Right renal pelvis (tissue), 4 donors: ENCODE data around the gene FRMD5. TPM values are rescaled to one million over a fixed set of nuclear protein-coding genes. Genes with fewer than 3 reads are reported as not detected.

Source experiments
- DNase-seq, 4 donors: peaks; one replicate each; pipeline ENCODE4 v3.0.0-alpha.2; 2013; ENCODE audit warnings: low read depth in 4 of 4, low spot score in 3 of 4, missing footprints in 1 of 4
- polyA plus RNA-seq, 4 donors: library from polyadenylated mRNA; unstranded; fragments of 120-200 nt; gene quantifications; one replicate each; pipeline ENCODE4 v1.2.1, GENCODE V29; 2013; ENCODE audit not compliant: insufficient read length in 4 of 4

Gene FRMD5
- polyA plus RNA-seq, 4 donors: 0.91 to 1.1 (median 0.99) TPM

DNA sequence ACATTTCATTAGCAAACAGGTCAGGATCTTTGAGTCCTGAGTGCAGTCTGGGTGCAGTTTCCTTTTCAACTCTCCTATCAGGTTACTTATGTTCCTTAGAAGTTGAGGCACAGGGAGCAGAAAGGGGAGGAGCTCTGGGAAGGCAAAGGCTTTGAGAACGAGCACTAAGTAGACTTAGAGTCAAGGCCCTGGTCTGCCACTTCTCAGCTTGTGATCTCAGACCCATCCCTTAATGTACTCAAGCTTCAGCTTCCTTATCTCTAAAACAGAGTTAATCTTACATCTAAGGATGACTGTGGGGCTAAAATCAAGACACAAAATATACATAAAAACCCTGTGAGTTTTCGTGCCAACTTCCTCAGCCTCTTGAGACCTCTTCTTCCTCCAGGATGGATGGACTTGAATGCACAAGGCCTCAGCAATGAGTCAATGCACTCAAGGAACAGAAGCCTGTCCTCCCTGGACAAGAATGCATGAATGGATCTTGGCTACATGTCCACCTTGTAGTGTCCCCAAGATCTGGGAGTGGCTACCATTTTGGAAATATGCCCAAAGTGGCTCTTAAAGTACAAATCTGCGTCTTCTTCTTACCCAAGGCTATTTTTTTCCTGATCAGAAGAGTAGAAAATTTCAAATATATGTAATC, 263.2 kb downstream of the FRMD5 start:
- no peak for DNase-seq

DNA sequence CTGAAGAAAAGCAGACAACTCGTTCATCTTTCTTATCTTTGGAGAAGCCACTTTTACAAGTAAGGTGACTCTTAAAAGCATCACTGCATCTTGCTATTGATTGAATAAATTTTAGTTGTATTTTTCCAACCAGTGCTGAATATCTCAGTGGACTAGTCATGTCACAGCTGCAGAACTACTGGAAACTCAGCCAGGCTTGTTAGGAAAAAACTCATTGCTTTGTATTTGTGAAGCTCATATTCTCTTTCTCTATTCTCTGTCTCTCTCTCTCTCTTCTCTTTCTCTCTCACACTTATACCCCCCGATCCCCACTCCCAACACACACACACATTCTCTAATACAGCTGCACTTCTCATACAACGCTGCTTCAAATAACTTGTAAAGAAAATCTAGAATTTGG, 264.0 kb downstream of the FRMD5 start:
- DNase-seq: no peak

GRCh38 chr15:43930556-43930955, 264.5 kb downstream of the FRMD5 start:
- DNase-seq: no peak

DNA sequence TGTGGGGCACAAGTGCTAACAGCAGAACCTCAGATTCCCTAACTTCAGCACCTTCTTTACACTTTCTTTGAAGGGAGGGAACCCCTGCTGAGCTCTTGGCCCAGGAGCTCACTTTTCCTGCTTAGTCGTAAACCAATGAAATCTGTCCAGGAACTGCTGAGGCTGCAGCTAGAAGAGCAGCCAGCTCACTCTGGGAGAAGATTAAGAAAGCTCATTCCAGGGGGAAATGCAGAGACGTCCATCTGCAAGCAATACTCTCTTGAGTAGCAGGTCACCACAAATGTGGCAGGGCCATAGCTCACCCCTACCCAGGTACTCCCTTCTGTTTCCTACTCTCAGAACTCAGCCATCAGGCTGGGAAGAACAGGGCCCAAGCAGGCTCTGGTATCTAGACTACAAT, 265.0 kb downstream of the FRMD5 start:
- no peak for DNase-seq

GRCh38 chr15:43928152-43928551, 266.9 kb downstream of the FRMD5 start:
- DNase-seq: no peak

GRCh38 chr15:43927203-43927602, 267.9 kb downstream of the FRMD5 start:
- DNase-seq: no peak

- no peak for DNase-seq
Measured at GRCh38 chr15:43923553-43923952, 271.5 kb downstream of the FRMD5 start.

DNA sequence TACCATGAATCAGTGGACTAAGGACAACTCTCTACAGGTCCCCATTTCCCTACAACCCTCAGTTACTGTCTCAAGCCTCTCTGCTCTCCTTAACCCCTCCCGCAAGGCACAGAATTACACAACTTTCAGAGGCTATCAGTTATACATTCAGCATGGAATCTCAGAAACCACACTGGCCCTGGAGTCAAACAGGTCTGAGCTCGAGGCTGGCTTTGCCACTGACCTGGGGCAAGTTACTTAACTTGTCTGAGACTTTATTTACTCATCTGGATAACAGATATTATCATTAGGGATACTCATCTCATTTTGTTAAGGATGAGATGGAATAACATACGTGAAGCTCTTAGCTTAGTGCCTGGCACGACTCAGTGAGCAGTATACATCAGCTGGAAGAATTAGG, 273.1 kb downstream of the FRMD5 start:
- DNase-seq: no peak

DNA sequence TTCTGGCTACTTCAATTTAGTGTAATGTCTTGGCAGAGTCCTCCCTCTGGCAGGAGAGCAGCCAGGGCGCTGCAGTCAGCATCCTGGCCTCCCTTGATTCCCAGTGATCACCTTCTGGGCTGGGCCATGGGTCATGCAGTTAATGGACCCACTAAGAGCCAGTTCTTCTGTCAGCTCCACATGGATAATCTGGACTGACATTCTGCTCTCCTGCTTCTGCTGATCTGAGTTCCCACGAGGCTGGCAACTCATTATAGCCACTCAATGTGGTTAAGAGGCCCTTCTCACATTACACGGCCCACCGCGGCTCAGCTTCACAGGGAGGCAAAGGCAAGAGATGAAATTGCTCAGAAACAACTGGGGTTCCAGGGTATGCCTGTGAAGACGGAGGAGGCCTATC, 274.3 kb downstream of the FRMD5 start:
- no peak for DNase-seq

DNA sequence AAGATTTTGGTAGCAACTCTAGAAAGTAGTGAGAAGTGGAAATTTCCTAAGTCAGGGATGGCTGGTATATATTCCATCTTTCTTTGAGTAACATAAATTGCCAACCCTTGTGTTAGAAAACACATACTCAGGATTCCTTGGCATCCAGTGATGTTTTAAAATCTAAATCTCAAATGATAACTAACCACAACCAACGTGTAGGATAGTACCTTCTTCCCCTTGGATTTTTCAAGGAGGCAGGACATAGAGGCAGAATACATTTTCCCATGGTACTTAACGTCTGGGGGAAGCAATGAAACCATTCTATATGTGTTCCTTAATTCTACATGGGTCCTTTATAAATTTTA, 274.8 kb downstream of the FRMD5 start:
- no peak for DNase-seq

DNA sequence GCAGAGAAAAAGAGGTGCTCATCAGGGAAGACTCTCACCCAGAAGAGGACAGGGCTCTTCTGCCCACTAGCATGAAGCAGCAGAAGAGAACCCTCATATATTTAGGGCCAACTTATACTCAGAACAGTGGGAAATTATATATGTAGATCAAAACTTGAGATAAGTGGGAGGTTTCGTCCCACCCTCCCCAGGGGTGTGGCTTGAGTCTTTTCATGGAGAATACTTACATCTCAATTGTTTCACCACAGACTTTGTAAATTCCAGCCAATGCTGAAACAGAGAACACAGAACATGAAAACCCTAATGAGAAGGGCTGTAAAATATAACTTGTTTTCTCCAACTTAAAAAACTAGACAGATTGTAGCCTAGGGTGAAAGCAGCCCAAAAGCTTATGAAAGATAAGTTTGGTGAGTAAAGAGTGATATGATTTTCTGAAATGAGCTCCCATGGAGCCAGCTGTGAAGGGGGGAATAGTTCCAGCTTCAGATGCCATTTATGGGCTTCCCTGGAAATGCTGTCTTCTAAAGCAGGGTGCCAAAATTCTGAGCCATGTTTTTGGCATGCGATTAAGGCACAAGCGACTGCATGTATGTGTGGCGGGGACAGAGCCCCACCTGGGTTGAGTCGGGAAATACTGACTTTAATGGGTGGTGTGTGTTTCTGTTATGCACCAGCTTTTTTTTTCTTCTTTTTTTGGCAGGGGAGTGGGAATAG, 275.4 kb downstream of the FRMD5 start:
- DNase-seq: no peak

DNA sequence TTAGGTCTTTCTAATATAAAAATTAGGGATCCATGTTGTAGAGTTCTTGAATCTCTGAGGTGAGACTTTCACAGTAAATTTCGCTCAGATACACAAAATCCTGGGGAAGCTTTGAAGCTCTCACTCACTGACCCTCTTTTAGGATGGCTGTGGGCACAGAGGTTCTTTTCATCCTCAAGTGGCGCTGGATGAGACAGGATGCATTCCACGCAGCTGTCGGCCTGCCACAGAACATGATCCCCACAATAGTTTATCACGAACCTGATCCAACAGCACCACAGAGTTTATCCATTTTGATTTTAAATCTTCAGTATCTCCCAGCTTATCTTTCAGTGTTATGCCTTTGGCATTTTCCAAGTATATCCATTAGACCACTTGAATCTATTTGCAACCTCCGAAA, 276.4 kb downstream of the FRMD5 start:
- DNase-seq: no peak

DNA sequence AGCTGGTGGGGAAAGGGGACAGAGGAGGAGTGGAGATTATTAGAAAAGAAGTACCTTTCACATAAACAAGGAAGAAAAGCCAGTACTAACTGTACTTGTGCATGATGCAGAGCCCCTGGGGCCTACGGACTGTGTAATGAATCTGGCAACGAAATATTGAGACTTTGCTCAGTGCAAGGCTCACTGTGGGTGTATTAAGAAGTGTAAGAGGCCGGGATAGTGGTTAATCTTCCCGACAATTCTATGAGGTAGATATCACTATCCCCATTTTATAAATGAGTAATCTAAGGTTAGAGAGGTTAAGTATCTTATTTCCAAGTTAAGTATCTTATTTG, 278.8 kb downstream of the FRMD5 start:
- DNase-seq: no peak

DNA sequence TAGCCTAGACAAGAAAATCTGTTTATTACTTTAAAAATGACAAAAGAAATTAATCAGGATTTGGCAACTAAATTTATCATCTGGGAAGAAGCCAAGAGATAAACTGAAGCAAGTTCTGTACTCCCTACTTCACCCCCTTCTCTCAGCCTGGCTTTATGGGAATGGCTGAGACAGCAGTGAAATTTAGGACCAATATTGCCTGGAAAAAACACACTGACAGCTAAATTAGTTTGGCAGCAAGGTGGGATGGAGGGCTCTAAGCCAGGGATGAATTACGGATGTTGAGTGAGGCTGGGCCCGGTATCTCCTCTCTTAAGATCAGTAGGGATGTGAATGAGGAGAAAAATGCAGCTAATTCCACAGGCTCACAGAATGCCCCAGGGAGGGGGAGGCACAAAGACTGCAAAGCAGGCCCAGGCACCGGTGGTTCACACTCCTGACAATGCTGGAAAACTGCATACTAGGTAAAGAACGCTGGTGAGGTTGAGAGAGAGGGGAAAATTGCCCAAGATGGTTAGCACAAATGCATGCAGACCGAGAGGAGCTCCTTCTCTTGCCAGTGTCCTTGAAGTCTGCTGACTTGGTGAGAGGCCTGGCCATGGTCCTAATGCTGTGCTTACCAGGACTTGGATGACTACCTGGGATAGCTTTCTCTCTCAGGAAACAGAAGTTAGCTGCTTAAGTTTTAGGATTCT, 279.3 kb downstream of the FRMD5 start:
- DNase-seq: no peak

GRCh38 chr15:43913941-43914340, 281.1 kb downstream of the FRMD5 start:
- no peak for DNase-seq

GRCh38 chr15:43913026-43913780, 281.9 kb downstream of the FRMD5 start:
- DNase-seq: no peak

DNA sequence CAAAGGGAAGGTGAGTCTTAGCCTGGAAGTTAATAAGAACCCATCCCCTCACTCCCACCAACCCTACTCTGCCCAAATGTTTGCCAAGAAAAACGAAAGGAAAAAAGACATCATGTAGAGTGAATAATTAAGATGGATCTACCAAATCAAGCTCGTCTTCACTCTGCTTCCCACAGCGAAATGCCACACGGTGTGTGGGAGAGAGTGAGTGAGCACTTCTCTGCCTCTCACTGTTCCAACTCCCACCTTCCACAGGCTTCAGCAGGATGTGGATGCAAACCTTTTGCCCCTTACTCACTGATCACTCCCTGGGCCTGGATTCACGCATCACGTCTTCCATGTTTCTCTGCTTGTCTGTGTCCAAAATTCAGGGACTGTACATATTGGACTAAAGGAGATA, 282.9 kb downstream of the FRMD5 start:
- no peak for DNase-seq

DNA sequence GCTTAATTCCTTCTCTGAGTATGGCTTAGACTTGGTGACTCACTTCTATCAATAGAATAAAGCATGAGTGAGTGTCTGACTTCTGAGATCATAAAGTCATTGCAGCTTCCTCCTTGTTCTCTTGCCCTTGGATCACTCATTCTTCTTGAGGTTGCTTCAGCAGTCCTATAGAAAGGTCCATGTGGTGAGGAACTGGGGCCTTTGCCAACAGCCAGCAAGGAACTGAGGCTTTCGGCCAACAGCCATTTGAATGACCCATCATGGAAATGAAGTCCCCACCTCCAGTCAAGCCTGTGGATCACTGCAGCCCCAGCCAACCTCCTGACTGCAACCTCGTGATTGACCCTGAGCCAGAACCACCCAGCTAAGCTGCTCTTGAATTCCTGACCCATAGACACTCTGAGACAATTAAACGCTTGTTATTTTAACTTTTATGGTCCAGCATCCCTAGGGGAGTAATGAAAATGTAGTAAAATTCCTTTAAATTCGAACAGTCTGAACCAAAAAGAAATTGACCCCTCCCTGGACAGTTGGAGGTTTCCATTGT, 283.8 kb downstream of the FRMD5 start:
- no peak for DNase-seq

GRCh38 chr15:43908516-43909050, 286.5 kb downstream of the FRMD5 start:
- DNase-seq: no peak

DNA sequence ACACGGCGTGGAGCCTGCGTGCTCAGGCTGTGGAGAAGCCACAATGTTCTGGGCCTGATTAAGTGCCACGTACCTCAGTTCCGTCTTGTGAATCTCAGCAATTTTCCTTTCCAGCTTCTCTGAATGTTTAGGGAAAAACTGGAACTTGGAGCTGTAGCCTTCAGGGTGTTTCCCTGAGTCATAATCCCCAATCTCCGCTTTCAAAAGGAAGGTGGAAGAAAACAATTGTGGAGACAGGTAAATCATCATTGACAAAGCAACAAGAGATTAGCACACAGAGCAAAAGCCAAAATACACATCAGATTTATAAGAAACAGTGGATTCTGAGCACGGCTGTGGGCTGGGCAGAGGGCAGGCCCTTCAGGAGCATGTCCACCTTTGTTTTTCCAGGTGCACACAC, 289.3 kb downstream of the FRMD5 start:
- no peak for DNase-seq

GRCh38 chr15:43903864-43904290, 291.2 kb downstream of the FRMD5 start:
- peak; percentile 49 to 61 (median 50) for DNase-seq
